GM19238 (cell line): Measurements from ENCODE around the gene ZNF234.
"Not testable (repeated sequence)": the region's sequence is repeated elsewhere in the genome, so short reads cannot be mapped to it uniquely, and the experiment has no call there.

Experiments used
- DNase-seq: peaks from one replicate; pipeline ENCODE4 v3.0.0; 2011; ENCODE audit warnings: low spot score; ENCODE audit not compliant: insufficient read length

Gene ZNF234

GRCh38 chr19:44180968-44181367, 39.6 kb downstream of the ZNF234 start:
- DNase-seq, result no peak

- no peak for DNase-seq
Measured at GRCh38 chr19:44182145-44182544, 40.8 kb downstream of the ZNF234 start.

GRCh38 chr19:44190020-44190419, 48.7 kb downstream of the ZNF234 start:
- DNase-seq, result no peak

DNA sequence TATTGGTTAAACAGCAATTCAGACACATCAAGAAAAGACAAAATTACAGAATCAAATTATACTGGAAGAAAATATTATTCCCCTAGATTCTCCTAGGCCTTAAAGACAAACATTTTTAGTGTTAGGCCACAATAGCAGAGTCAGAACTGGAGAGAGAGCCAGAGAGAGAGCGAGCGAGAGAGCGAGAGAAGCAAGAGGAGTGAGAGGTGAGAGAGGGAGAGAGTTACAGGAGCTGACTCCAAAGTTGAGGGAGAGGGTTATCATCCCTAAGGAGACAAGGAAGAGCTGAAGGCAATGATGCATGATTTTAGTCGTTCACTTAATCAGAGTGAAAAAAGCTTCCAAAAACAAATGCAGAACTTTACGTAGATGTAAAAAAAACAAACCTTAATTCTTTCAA, 50.8 kb downstream of the ZNF234 start:
- DNase-seq, result no peak

GRCh38 chr19:44196772-44197171, 55.4 kb downstream of the ZNF234 start:
- DNase-seq, result no peak

DNA sequence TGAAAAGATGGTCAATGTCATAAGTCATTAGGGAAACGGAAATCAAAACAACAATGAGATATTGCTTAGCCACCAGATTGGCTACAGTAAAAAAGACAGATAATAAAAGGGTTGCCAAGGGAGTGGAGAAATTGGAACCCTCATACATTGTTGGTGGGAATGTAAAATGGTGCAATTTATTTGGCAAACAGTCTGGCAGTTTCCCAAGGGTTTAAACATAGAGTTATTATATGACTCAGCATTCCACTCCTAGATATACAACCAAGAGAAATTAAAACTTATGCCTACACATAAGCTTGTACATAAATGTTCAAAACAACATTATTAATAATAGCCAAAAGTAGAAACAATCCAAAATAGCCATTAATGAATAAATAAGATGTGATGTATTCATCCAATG, 61.1 kb downstream of the ZNF234 start:
- DNase-seq, result no peak

DNA sequence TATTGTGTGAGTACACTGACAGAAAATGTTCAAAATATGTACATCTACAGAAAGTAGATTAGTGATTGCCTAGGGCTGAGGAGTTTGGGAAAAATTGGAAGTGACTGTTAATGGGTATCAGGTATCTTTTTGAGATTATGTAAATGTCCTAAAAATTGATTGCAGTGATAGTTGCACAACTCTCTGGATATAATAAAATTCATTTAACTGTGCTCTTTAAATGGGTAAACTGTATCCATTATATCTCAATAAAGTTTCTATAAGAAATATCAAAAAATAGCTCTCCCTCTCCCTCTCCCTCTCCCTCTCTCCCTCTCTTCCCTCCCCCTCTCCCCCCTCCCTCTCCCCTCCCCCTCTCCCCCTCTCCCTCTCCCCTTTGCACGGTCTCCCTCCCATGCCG, 61.6 kb downstream of the ZNF234 start:
- no peak for DNase-seq

DNA sequence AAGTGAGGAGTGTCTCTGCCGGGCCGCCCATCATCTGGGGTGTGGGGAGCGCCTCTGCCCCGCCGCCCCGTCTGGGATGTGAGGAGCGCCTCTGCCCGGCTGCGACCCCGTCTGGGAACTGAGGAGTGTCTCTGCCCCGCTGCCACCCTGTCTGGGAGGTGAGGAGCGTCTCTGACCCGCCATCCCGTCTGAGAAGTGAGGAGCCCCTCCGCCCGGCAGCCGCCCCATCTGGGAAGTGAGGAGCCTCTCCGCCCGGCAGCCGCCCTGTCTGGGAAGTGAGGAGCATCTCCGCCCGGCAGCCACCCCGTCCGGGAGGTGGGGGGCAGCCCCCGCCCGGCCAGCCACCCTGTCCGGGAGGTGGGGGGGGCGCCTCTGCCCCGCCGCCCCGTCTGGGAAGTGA, 62.5 kb downstream of the ZNF234 start:
- not testable (repeated sequence) for DNase-seq

DNA sequence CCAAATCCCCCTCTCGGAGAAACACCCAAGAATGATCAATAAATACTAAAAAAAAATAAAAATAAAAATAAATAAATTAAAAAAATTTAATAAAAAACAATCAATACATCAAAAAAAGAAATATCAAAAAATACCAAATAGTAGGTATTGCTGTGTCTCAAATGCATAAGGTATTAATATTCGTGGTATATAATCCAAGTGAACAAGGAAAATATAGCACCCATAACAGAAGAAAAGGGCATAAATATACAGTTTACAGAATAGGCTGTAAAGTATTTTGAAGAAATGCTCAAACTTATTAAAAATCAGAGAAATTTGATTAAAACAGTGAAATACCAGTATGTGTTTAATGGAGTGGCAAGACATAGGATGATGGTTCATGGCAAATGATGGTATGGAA, 63.4 kb downstream of the ZNF234 start:
- DNase-seq, result no peak

DNA sequence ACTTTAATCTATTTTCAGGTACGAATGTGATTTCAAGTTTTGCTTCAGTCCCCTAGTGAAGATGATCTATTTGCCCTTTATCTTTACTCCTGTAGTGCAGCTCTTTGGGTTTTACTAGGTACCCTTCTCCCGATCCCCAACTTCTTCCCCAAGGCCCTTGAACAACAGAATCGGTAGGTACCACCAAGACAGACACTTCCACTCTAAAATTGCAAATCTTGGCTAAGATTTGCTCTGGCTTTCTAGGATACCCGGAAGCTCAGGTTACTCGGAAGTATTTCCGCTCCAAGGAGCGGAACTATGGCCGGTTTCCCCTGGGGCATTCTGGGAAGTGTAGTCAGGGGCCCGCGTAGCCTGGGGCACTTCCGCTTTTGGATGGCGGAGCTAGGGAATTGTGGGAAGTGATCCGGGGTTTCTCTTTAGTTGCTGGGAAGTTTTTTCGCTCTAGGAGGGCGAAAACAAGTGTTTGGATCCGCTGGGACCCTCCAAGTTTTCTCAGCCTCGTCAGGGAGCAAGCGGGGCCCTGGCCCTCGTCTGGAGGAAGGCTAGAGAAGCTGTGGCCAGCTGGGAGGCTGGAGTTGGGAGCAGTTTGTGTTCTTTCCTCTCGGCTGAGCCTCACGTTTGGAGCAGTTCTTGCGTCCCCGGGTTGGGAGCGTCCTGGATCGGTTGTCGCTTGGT, 65.9 kb downstream of the ZNF234 start:
- DNase-seq, result peak; percentile 60
